T-cell (primary cell): ENCODE results near the gene C1orf115. TPM values are rescaled to one million over a fixed set of nuclear protein-coding genes. Genes with fewer than 3 reads are reported as not detected.

Experiments used
- ATAC-seq, 4 experiments: fragments of 200-7000 bp in 3 of 4; fragments of 150-1000 bp in 1 of 4; cut with Tn5 transposase; replicated peaks in 1 of 4; 1 replicate in 3 of 4; 2 replicates in 1 of 4; pipeline ENCODE4 v1.10.0; 2021; ENCODE audit warnings: moderate library complexity in 3 of 4, mild to moderate bottlenecking in 2 of 4, moderate number of reproducible peaks in 1 of 4
- CTCF ChIA-PET, 2 donors: fragments of 300-600 bp; sonication (Branson Sonifier 250); formaldehyde crosslinking; loops; one replicate each; lab custom pipeline; 2022; ENCODE audit warnings: antibody characterized with exemption in 2 of 2; lab: Charles Lee
- POLR2A ChIA-PET, 2 donors: fragments of 300-600 bp; sonication (Branson Sonifier 250); formaldehyde crosslinking; loops; one replicate each; lab custom pipeline; 2022; ENCODE audit warnings: antibody characterized with exemption in 2 of 2; lab: Charles Lee
- DNase-seq, 35 experiments: peaks; one replicate each; pipeline versions ENCODE4 v3.0.0 to v3.0.0-alpha.2; 2013 to 2023
- H3K27ac ChIP-seq: one replicate; pipeline ENCODE4 v1.5.1; 2013; ENCODE audit warnings: low read length
- H3K27me3 ChIP-seq, 2 experiments: replicated peaks in 1 of 2; 1 replicate in 1 of 2; 2 replicates in 1 of 2; pipeline versions ENCODE4 v1.6.1 to v1.7.0; 2013; ENCODE audit warnings: low read length in 1 of 2, mixed read lengths in 1 of 2; ENCODE audit not compliant: control insufficient read depth in 2 of 2, insufficient read depth in 2 of 2; ENCODE audit errors: extremely low read depth in 1 of 2
- H3K36me3 ChIP-seq, 2 donors: 1 replicate in 1 of 2; 2 replicates in 1 of 2; pipeline versions ENCODE4 v1.6.1 to v1.7.0; 2013; ENCODE audit warnings: low read length in 1 of 2; ENCODE audit not compliant: control insufficient read depth in 2 of 2, insufficient read depth in 1 of 2; ENCODE audit errors: extremely low read depth in 1 of 2
- H3K4me1 ChIP-seq, 2 experiments: 1 replicate in 1 of 2; 2 replicates in 1 of 2; pipeline versions ENCODE4 v1.6.1 to v1.7.0; 2013; ENCODE audit warnings: low read length in 2 of 2, mixed read lengths in 1 of 2; ENCODE audit not compliant: insufficient read depth in 2 of 2, control insufficient read depth in 1 of 2; ENCODE audit errors: extremely low read depth in 1 of 2
- H3K4me3 ChIP-seq, 2 donors: 1 replicate in 1 of 2; 2 replicates in 1 of 2; pipeline versions ENCODE4 v1.5.1 to v1.7.0; 2013; ENCODE audit warnings: mild to moderate bottlenecking in 2 of 2, low read length in 1 of 2, moderate library complexity in 1 of 2; ENCODE audit not compliant: control insufficient read depth in 1 of 2; ENCODE audit errors: extremely low read depth in 1 of 2
- H3K9me3 ChIP-seq: 2 replicates; pipeline ENCODE4 v1.7.0; 2013
- H3K27ac Mint-ChIP-seq, 2 donors: one replicate each; pipeline ENCODE4 v1.8.0; 2020 to 2021; ENCODE audit warnings: mild to moderate bottlenecking in 2 of 2, mixed read lengths in 2 of 2
- H3K27me3 Mint-ChIP-seq, 2 donors: one replicate each; pipeline ENCODE4 v1.8.0; 2021 to 2022; ENCODE audit warnings: mixed read lengths in 2 of 2
- H3K36me3 Mint-ChIP-seq: one replicate; pipeline ENCODE4 v1.8.0; 2021; ENCODE audit warnings: mixed read lengths
- H3K4me1 Mint-ChIP-seq, 3 donors: one replicate each; pipeline ENCODE4 v1.8.0; 2020 to 2022; ENCODE audit warnings: mixed read lengths in 3 of 3, mild to moderate bottlenecking in 1 of 3
- H3K4me3 Mint-ChIP-seq, 3 donors: one replicate each; pipeline ENCODE4 v1.8.0; 2020 to 2022; ENCODE audit warnings: mild to moderate bottlenecking in 3 of 3, mixed read lengths in 3 of 3, moderate library complexity in 3 of 3
- H3K9me3 Mint-ChIP-seq, 3 donors: one replicate each; pipeline ENCODE4 v1.8.0; 2020 to 2022; ENCODE audit warnings: mixed read lengths in 3 of 3
- WGBS: methylation state at CpG from one replicate; pipeline ENCODE4 v1.1.5; 2013; ENCODE audit warnings: missing lambda C conversion rate; ENCODE audit not compliant: insufficient coverage; 5-methylcytosine and 5-hydroxymethylcytosine counted together
- total RNA-seq, 35 experiments: library from RNA in 6 of 35; stranded (reverse) in 6 of 35; fragments of 120-200 nt in 1 of 35; gene quantifications; one replicate each; pipeline versions ENCODE4 v1.2.1 to v1.2.4 and lab custom pipeline; 2013 to 2026

The C1orf115 gene
- total RNA-seq, 5 donors from 2014 or later (not counting 1 experiment from before 2014, with no cell fraction given), result 0.45 to 1.6 (median 1.3) TPM

GRCh38 chr1:220703305-220703704 lies 13.1 kb downstream of the C1orf115 start:
- DNase-seq (no peak), ATAC-seq (no peak)
- no peak overlapping the region for H3K27ac ChIP-seq
- H3K4me3 ChIP-seq, result no peak overlapping the region
- H3K4me3 Mint-ChIP-seq, result no peak overlapping the region
- no peaks in the 10 kb centered on the region for H3K36me3 ChIP-seq
- H3K9me3 Mint-ChIP-seq, result no peaks in the 10 kb centered on the region
- ChIA-PET POLR2A (no interaction called here), CTCF (interaction anchor here in 1 of 2 donors (0.7 kb wide), 1 partner anchor 9 kb away, joined by 3 read pairs; no protein-coding TSS in a partner anchor)
- H3K9me3 ChIP-seq, result no peaks in the 10 kb centered on the region
- no peak overlapping the region for H3K27ac Mint-ChIP-seq
- H3K36me3 Mint-ChIP-seq, result no peaks in the 10 kb centered on the region
- WGBS, result 67% methylated on average over 1 of the region's 4 CpGs
- no peaks in the 10 kb centered on the region for H3K4me1 ChIP-seq
- peaks cover 0 to 28% of the 10 kb centered on the region in 2 experiments for H3K27me3 ChIP-seq
- H3K27me3 Mint-ChIP-seq, result peaks cover 8 to 9% of the 10 kb centered on the region in 2 donors
- H3K4me1 Mint-ChIP-seq, result no peaks in the 10 kb centered on the region

GRCh38 chr1:220705782-220706181 lies 15.6 kb downstream of the C1orf115 start:
- Mint-ChIP-seq H3K27me3 (peaks cover 8 to 9% of the 10 kb centered on the region in 2 donors), H3K27ac (no peak overlapping the region), H3K9me3 (no peaks in the 10 kb centered on the region), H3K4me1 (peaks cover 0 to 5% (median 0%) of the 10 kb centered on the region in 3 donors), H3K36me3 (no peaks in the 10 kb centered on the region), H3K4me3 (no peak overlapping the region)
- H3K4me1 ChIP-seq, result no peaks in the 10 kb centered on the region
- H3K4me3 ChIP-seq, result no peak overlapping the region
- no peak for ATAC-seq
- peaks cover 0 to 28% of the 10 kb centered on the region in 2 experiments for H3K27me3 ChIP-seq
- no peak overlapping the region for H3K27ac ChIP-seq
- DNase-seq, result no peak
- ChIA-PET POLR2A (no interaction called here), CTCF (no interaction called here)
- no peaks in the 10 kb centered on the region for H3K36me3 ChIP-seq
- no peaks in the 10 kb centered on the region for H3K9me3 ChIP-seq
- 81% methylated on average over 7 of the region's 7 CpGs for WGBS

- H3K9me3 ChIP-seq, result no peaks in the 10 kb centered on the region
- no peak overlapping the region for H3K27ac ChIP-seq
- H3K36me3 ChIP-seq, result no peaks in the 10 kb centered on the region
- Mint-ChIP-seq H3K27me3 (peaks cover 8 to 9% of the 10 kb centered on the region in 2 donors), H3K9me3 (no peaks in the 10 kb centered on the region), H3K36me3 (no peaks in the 10 kb centered on the region), H3K27ac (no peak overlapping the region), H3K4me3 (no peak overlapping the region), H3K4me1 (peaks cover 0 to 5% (median 2%) of the 10 kb centered on the region in 3 donors)
- ChIA-PET CTCF (no interaction called here), POLR2A (no interaction called here)
- 77% methylated on average over 9 of the region's 9 CpGs for whole genome bisulfite sequencing
- peaks cover 0 to 28% of the 10 kb centered on the region in 2 experiments for H3K27me3 ChIP-seq
- DNase-seq (no peak), ATAC-seq (no peak)
- no peaks in the 10 kb centered on the region for H3K4me1 ChIP-seq
- no peak overlapping the region for H3K4me3 ChIP-seq
Measured at GRCh38 chr1:220706480-220706879, 16.3 kb downstream of the C1orf115 start.

GRCh38 chr1:220707160-220707559 lies 17.0 kb downstream of the C1orf115 start:
- WGBS, result 86% methylated on average over 9 of the region's 10 CpGs
- Histone ChIP-seq H3K9me3 (no peaks in the 10 kb centered on the region), H3K27ac (no peak overlapping the region), H3K4me1 (no peaks in the 10 kb centered on the region), H3K4me3 (no peak overlapping the region), H3K36me3 (no peaks in the 10 kb centered on the region), H3K27me3 (peaks cover 0 to 28% of the 10 kb centered on the region in 2 experiments)
- CTCF ChIA-PET, result no interaction called here
- Mint-ChIP-seq H3K4me3 (no peak overlapping the region), H3K27me3 (peaks cover 5 to 8% of the 10 kb centered on the region in 2 donors), H3K36me3 (no peaks in the 10 kb centered on the region), H3K4me1 (peaks cover 0 to 5% (median 2%) of the 10 kb centered on the region in 3 donors), H3K27ac (no peak overlapping the region), H3K9me3 (no peaks in the 10 kb centered on the region)
- ATAC-seq (no peak), DNase-seq (no peak)
- POLR2A ChIA-PET, result no interaction called here

- 100% methylated on average over 2 of the region's 4 CpGs for WGBS
- POLR2A ChIA-PET, result no interaction called here
- peaks cover 0 to 5% (median 2%) of the 10 kb centered on the region in 3 donors for H3K4me1 Mint-ChIP-seq
Measured at GRCh38 chr1:220708244-220708643, 18.1 kb downstream of the C1orf115 start.

GRCh38 chr1:220708936-220709801 lies 19.0 kb downstream of the C1orf115 start:
- ATAC-seq (no peak), DNase-seq (no peak)
- peaks cover 0 to 5% (median 2%) of the 10 kb centered on the region in 3 donors for H3K4me1 Mint-ChIP-seq
- H3K27ac Mint-ChIP-seq, result no peak overlapping the region
- H3K4me3 Mint-ChIP-seq, result no peak overlapping the region
- Histone ChIP-seq H3K4me1 (no peaks in the 10 kb centered on the region), H3K27ac (no peak overlapping the region), H3K9me3 (no peaks in the 10 kb centered on the region), H3K27me3 (peaks cover 0 to 18% of the 10 kb centered on the region in 2 experiments), H3K4me3 (no peak overlapping the region), H3K36me3 (no peaks in the 10 kb centered on the region)
- H3K27me3 Mint-ChIP-seq, result peaks cover 0 to 2% of the 10 kb centered on the region in 2 donors
- ChIA-PET CTCF (interaction anchor here in 1 of 2 donors (0.6 kb wide), 1 partner anchor 20 kb away, joined by 3 read pairs; no protein-coding TSS in a partner anchor), POLR2A (no interaction called here)
- no peaks in the 10 kb centered on the region for H3K9me3 Mint-ChIP-seq
- no peaks in the 10 kb centered on the region for H3K36me3 Mint-ChIP-seq
- WGBS, result 67% methylated on average over 3 of the region's 9 CpGs

More at GRCh38 chr1:220708244-220708643, 18.1 kb downstream of the C1orf115 start:
- H3K36me3 ChIP-seq, result no peaks in the 10 kb centered on the region
- DNase-seq (no peak), ATAC-seq (no peak)
- Mint-ChIP-seq H3K9me3 (no peaks in the 10 kb centered on the region), H3K27me3 (peaks cover 3 to 4% of the 10 kb centered on the region in 2 donors), H3K36me3 (no peaks in the 10 kb centered on the region), H3K4me3 (no peak overlapping the region), H3K27ac (no peak overlapping the region)
- no peak overlapping the region for H3K4me3 ChIP-seq
- no peaks in the 10 kb centered on the region for H3K4me1 ChIP-seq
- peaks cover 0 to 25% of the 10 kb centered on the region in 2 experiments for H3K27me3 ChIP-seq
- CTCF ChIA-PET, result no interaction called here
- H3K9me3 ChIP-seq, result no peaks in the 10 kb centered on the region
- no peak overlapping the region for H3K27ac ChIP-seq
